ENCODE measurements around the gene GREB1. TPM values are rescaled to one million over a fixed set of nuclear protein-coding genes. Genes with fewer than 3 reads are reported as not detected.
A peak's percentile ranks its signal among the peaks of the same experiment; 100 is the strongest.

Gene GREB1
- total RNA-seq, 1 donor from 2014 or later = under 0.01 TPM

- no peak for TF ChIP-seq CTCF (IDR thresholded peaks at IDR 0.05; ENCODE audit: insufficient read depth, low read length, severe bottlenecking)
- Histone ChIP-seq H3K27me3 (ENCODE audit: control insufficient read depth, insufficient read depth, low read length) (peaks cover 4% of the 10 kb centered on the region), H3K36me3 (ENCODE audit: control insufficient read depth, insufficient read depth, low read length) (no peaks in the 10 kb centered on the region), H3K4me3 (ENCODE audit: low read depth, low read length) (no peak overlapping the region)
- FAIRE-seq = no peak
- no peak for DNase-seq (ENCODE audit: low read depth)
Observed at GRCh38 chr2:11639503-11639902, 105.7 kb downstream of the GREB1 start.

GRCh38 chr2:11640132-11640531 is 106.3 kb downstream of the GREB1 start:
- no peak for DNase-seq (ENCODE audit: low read depth)
- Histone ChIP-seq H3K36me3 (ENCODE audit: control insufficient read depth, insufficient read depth, low read length) (no peaks in the 10 kb centered on the region), H3K27me3 (ENCODE audit: control insufficient read depth, insufficient read depth, low read length) (peaks cover 4% of the 10 kb centered on the region), H3K4me3 (ENCODE audit: low read depth, low read length) (no peak overlapping the region)
- FAIRE-seq = no peak
- TF ChIP-seq CTCF (IDR thresholded peaks at IDR 0.05; ENCODE audit: insufficient read depth, low read length, severe bottlenecking) = no peak

- no peak for TF ChIP-seq CTCF (IDR thresholded peaks at IDR 0.05; ENCODE audit: insufficient read depth, low read length, severe bottlenecking)
- H3K27me3 ChIP-seq (ENCODE audit: control insufficient read depth, insufficient read depth, low read length) = peaks cover 4% of the 10 kb centered on the region
- peak; percentile 32 for FAIRE-seq
Observed at GRCh38 chr2:11642972-11643371, 109.1 kb downstream of the GREB1 start.

GRCh38 chr2:11644293-11644692 is 110.4 kb downstream of the GREB1 start:
- FAIRE-seq (no peak), DNase-seq (ENCODE audit: low read depth) (no peak)
- Histone ChIP-seq H3K36me3 (ENCODE audit: control insufficient read depth, insufficient read depth, low read length) (no peaks in the 10 kb centered on the region), H3K27me3 (ENCODE audit: control insufficient read depth, insufficient read depth, low read length) (peaks cover 4% of the 10 kb centered on the region), H3K4me3 (ENCODE audit: low read depth, low read length) (no peak overlapping the region)
- no peak for TF ChIP-seq CTCF (IDR thresholded peaks at IDR 0.05; ENCODE audit: insufficient read depth, low read length, severe bottlenecking)

More at GRCh38 chr2:11642972-11643371, 109.1 kb downstream of the GREB1 start:
- H3K4me3 ChIP-seq (ENCODE audit: low read depth, low read length) = no peak overlapping the region
- no peak for DNase-seq (ENCODE audit: low read depth)
- no peaks in the 10 kb centered on the region for H3K36me3 ChIP-seq (ENCODE audit: control insufficient read depth, insufficient read depth, low read length)

- no peak for DNase-seq (ENCODE audit: low read depth)
- Histone ChIP-seq H3K4me3 (ENCODE audit: low read depth, low read length) (no peak overlapping the region), H3K36me3 (ENCODE audit: control insufficient read depth, insufficient read depth, low read length) (no peaks in the 10 kb centered on the region), H3K27me3 (ENCODE audit: control insufficient read depth, insufficient read depth, low read length) (peaks cover 5% of the 10 kb centered on the region)
- TF ChIP-seq CTCF (IDR thresholded peaks at IDR 0.05; ENCODE audit: insufficient read depth, low read length, severe bottlenecking) = no peak
- FAIRE-seq = no peak
Observed at GRCh38 chr2:11646530-11646929, 112.7 kb downstream of the GREB1 start.

- peak; percentile 43 for TF ChIP-seq CTCF (IDR thresholded peaks at IDR 0.05; ENCODE audit: insufficient read depth, low read length, severe bottlenecking)
- FAIRE-seq (no peak), DNase-seq (ENCODE audit: low read depth) (peak; percentile 26)
- Histone ChIP-seq H3K36me3 (ENCODE audit: control insufficient read depth, insufficient read depth, low read length) (no peaks in the 10 kb centered on the region), H3K27me3 (ENCODE audit: control insufficient read depth, insufficient read depth, low read length) (peaks cover 8% of the 10 kb centered on the region), H3K4me3 (ENCODE audit: low read depth, low read length) (no peak overlapping the region)
Observed at GRCh38 chr2:11647834-11648600, 114.2 kb downstream of the GREB1 start.

Measured in bronchial epithelial cell (primary cell).